Activated CD8-positive, alpha-beta T cell treated with anti-CD3 and anti-CD28 coated beads, Interleukin-2, amount 10 ng/mL, durations not matched to agents 7 days and 5 days (primary cell): ENCODE data around the gene POLR3C. TPM values are rescaled to one million over a fixed set of nuclear protein-coding genes. Genes with fewer than 3 reads are reported as not detected.

ENCODE experiments used
- ATAC-seq: fragments of 150-1000 bp; cut with Tn5 transposase; one replicate; pipeline ENCODE4 v1.10.0; 2021; ENCODE audit warnings: moderate library complexity
- CTCF ChIA-PET: fragments of 350-600 bp; sonication (Branson Sonifier 250); formaldehyde crosslinking; loops from one replicate; lab custom pipeline; 2021; ENCODE audit warnings: antibody characterized with exemption; lab: Charles Lee
- POLR2A ChIA-PET: fragments of 350-600 bp; sonication (Branson Sonifier 250); formaldehyde crosslinking; loops from one replicate; lab custom pipeline; 2021; ENCODE audit warnings: antibody characterized with exemption; lab: Charles Lee
- DNase-seq: peaks from one replicate; pipeline ENCODE4 v3.0.0-alpha.2; 2020
- H3K27ac Mint-ChIP-seq: one replicate; pipeline ENCODE4 v1.8.0; 2021; ENCODE audit warnings: mild to moderate bottlenecking, mixed read lengths
- H3K27me3 Mint-ChIP-seq: one replicate; pipeline ENCODE4 v1.8.0; 2021; ENCODE audit warnings: low read depth, mixed read lengths
- H3K36me3 Mint-ChIP-seq: one replicate; pipeline ENCODE4 v1.8.0; 2021; ENCODE audit warnings: low read depth, mixed read lengths
- H3K4me1 Mint-ChIP-seq: one replicate; pipeline ENCODE4 v1.8.0; 2021; ENCODE audit warnings: low read depth, mixed read lengths
- H3K4me3 Mint-ChIP-seq: one replicate; pipeline ENCODE4 v1.8.0; 2021; ENCODE audit warnings: mild to moderate bottlenecking, mixed read lengths
- H3K9me3 Mint-ChIP-seq: one replicate; pipeline ENCODE4 v1.8.0; 2022; ENCODE audit warnings: mixed read lengths; ENCODE audit not compliant: insufficient read depth
- total RNA-seq, 2 experiments: library from RNA; stranded (reverse); gene quantifications; one replicate each; pipeline ENCODE4 v1.2.3, GENCODE V29; 2021

POLR3C gene
- total RNA-seq, 2 experiments from 2014 or later = 29.7 to 31.5 TPM

- DNase-seq = peak; percentile 59
- peaks cover 17% of the 10 kb centered on the region for H3K27me3 Mint-ChIP-seq
- H3K9me3 Mint-ChIP-seq = no peaks in the 10 kb centered on the region
- peak overlapping the region; percentile 67 for H3K4me3 Mint-ChIP-seq
- POLR2A ChIA-PET = interaction anchor here (0.6 to 2.7 kb wide), 7 partner anchors 9 to 122 kb away, joined by 3 to 16 read pairs (median 5); partner anchors contain the start of genes PEX11B, PIAS3 and RBM8A
- H3K36me3 Mint-ChIP-seq = no peaks in the 10 kb centered on the region
- CTCF ChIA-PET = interaction anchor here (0.8 to 6.2 kb wide), 15 partner anchors 8 to 163 kb away, joined by 3 to 98 read pairs (median 4); partner anchors contain the start of genes ANKRD34A, ANKRD35, NUDT17 and PIAS3
- peak overlapping the region; percentile 81 for H3K27ac Mint-ChIP-seq
- ATAC-seq = peak; percentile 92
- peaks cover 20% of the 10 kb centered on the region for H3K4me1 Mint-ChIP-seq
These were observed 48.3 kb downstream of the POLR3C start for GRCh38 chr1:145871994-145872924.

- DNase-seq (no peak), ATAC-seq (no peak)
- Mint-ChIP-seq H3K27me3 (peaks cover 10% of the 10 kb centered on the region), H3K36me3 (no peaks in the 10 kb centered on the region), H3K4me3 (no peak overlapping the region), H3K4me1 (peaks cover 20% of the 10 kb centered on the region), H3K9me3 (no peaks in the 10 kb centered on the region), H3K27ac (no peak overlapping the region)
- CTCF ChIA-PET = interaction anchor here (1.0 to 1.4 kb wide), 3 partner anchors 16 to 29 kb away, joined by 3 to 7 read pairs (median 4); partner anchors contain the start of genes NUDT17 and PIAS3
- POLR2A ChIA-PET = interaction anchor here (1.2 kb wide), 1 partner anchor 18 kb away, joined by 3 read pairs; no protein-coding TSS in a partner anchor
These were observed 50.6 kb downstream of the POLR3C start for GRCh38 chr1:145874646-145875045.

- Mint-ChIP-seq H3K9me3 (no peaks in the 10 kb centered on the region), H3K4me1 (peaks cover 2% of the 10 kb centered on the region), H3K27ac (no peak overlapping the region), H3K36me3 (no peaks in the 10 kb centered on the region), H3K27me3 (peaks cover 19% of the 10 kb centered on the region), H3K4me3 (no peak overlapping the region)
- CTCF ChIA-PET = interaction anchor here (1.5 to 3.7 kb wide), 3 partner anchors 14 to 32 kb away, joined by 8 to 26 read pairs (median 12); partner anchors contain the start of genes NUDT17 and PIAS3
- no peak for DNase-seq
- POLR2A ChIA-PET = interaction anchor here (1.3 kb wide), 1 partner anchor 80 kb away, joined by 5 read pairs; the partner anchor contains the start of gene LIX1L
- no peak for ATAC-seq
These were observed 54.0 kb downstream of the POLR3C start for GRCh38 chr1:145877923-145878486.

- ATAC-seq (no peak), DNase-seq (no peak)
- ChIA-PET POLR2A (interaction anchor here (1.1 to 1.3 kb wide), 2 partner anchors 51 to 80 kb away, joined by 3 to 5 read pairs; partner anchors contain the start of gene LIX1L), CTCF (interaction anchor here (1.1 to 3.7 kb wide), 4 partner anchors 13 to 33 kb away, joined by 4 to 26 read pairs (median 10); partner anchors contain the start of genes ITGA10, NUDT17 and PIAS3)
- H3K4me1 Mint-ChIP-seq = no peaks in the 10 kb centered on the region
- H3K4me3 Mint-ChIP-seq = no peak overlapping the region
- no peaks in the 10 kb centered on the region for H3K36me3 Mint-ChIP-seq
- H3K9me3 Mint-ChIP-seq = no peaks in the 10 kb centered on the region
- no peak overlapping the region for H3K27ac Mint-ChIP-seq
- H3K27me3 Mint-ChIP-seq = peaks cover 24% of the 10 kb centered on the region
These were observed 54.7 kb downstream of the POLR3C start for GRCh38 chr1:145878724-145879123.

GRCh38 chr1:145879775-145880174, 55.8 kb downstream of the POLR3C start:
- Mint-ChIP-seq H3K9me3 (no peaks in the 10 kb centered on the region), H3K27ac (no peak overlapping the region), H3K4me1 (peaks cover 1% of the 10 kb centered on the region), H3K4me3 (no peak overlapping the region), H3K27me3 (peaks cover 32% of the 10 kb centered on the region), H3K36me3 (no peaks in the 10 kb centered on the region)
- CTCF ChIA-PET = interaction anchor here (1.1 to 3.7 kb wide), 6 partner anchors 8 to 34 kb away, joined by 3 to 26 read pairs (median 12); partner anchors contain the start of genes ITGA10, NUDT17 and PIAS3
- POLR2A ChIA-PET = interaction anchor here (0.6 kb wide), 1 partner anchor 154 kb away, joined by 4 read pairs; no protein-coding TSS in a partner anchor
- no peak for DNase-seq
- no peak for ATAC-seq

- H3K27me3 Mint-ChIP-seq = peaks cover 31% of the 10 kb centered on the region
- ChIA-PET POLR2A (interaction anchor here (1.0 kb wide), 1 partner anchor 11 kb away, joined by 3 read pairs; no protein-coding TSS in a partner anchor), CTCF (interaction anchor here (1.3 to 6.2 kb wide), 2 partner anchors 26 to 38 kb away, joined by 8 to 49 read pairs; partner anchors contain the start of genes NUDT17 and PIAS3)
- DNase-seq (no peak), ATAC-seq (no peak)
- no peak overlapping the region for H3K27ac Mint-ChIP-seq
- peaks cover 14% of the 10 kb centered on the region for H3K4me1 Mint-ChIP-seq
- H3K9me3 Mint-ChIP-seq = no peaks in the 10 kb centered on the region
- H3K4me3 Mint-ChIP-seq = peak overlapping the region; percentile 81
- H3K36me3 Mint-ChIP-seq = no peaks in the 10 kb centered on the region
These were observed 60.7 kb downstream of the POLR3C start for GRCh38 chr1:145884675-145885074.

GRCh38 chr1:145885738-145886287, 61.8 kb downstream of the POLR3C start, which contains the start of gene ANKRD35:
ANKRD35 (minus strand) TSS chr1:145885866; CDS start chr1:145885758, 108 bp downstream.
- H3K36me3 Mint-ChIP-seq = no peaks in the 10 kb centered on the region
- peak within 1 kb of the TSS; percentile 81 for H3K4me3 Mint-ChIP-seq
- ChIA-PET CTCF (interaction anchor here (1.2 to 6.2 kb wide), 4 partner anchors 14 to 39 kb away, joined by 3 to 49 read pairs (median 7); partner anchors contain the start of genes NUDT17 and PIAS3), POLR2A (interaction anchor here (1.0 kb wide), 1 partner anchor 12 kb away, joined by 3 read pairs; no protein-coding TSS in a partner anchor)
- peak; percentile 100 for ATAC-seq
- H3K27ac Mint-ChIP-seq = no peak within 1 kb of the TSS
- peak; percentile 94 for DNase-seq
- peaks cover 14% of the 10 kb centered on the region for H3K4me1 Mint-ChIP-seq
- peaks cover 31% of the 10 kb centered on the region for H3K27me3 Mint-ChIP-seq
- H3K9me3 Mint-ChIP-seq = no peaks in the 10 kb centered on the region

GRCh38 chr1:145886390-145886789, 62.4 kb downstream of the POLR3C start:
- no peaks in the 10 kb centered on the region for H3K9me3 Mint-ChIP-seq
- no peak overlapping the region for H3K27ac Mint-ChIP-seq
- POLR2A ChIA-PET = interaction anchor here (1.6 kb wide), 1 partner anchor 28 kb away, joined by 7 read pairs; the partner anchor contains the start of gene PIAS3
- ATAC-seq (no peak), DNase-seq (no peak)
- peaks cover 14% of the 10 kb centered on the region for H3K4me1 Mint-ChIP-seq
- peaks cover 28% of the 10 kb centered on the region for H3K27me3 Mint-ChIP-seq
- H3K4me3 Mint-ChIP-seq = peak overlapping the region; percentile 81
- no peaks in the 10 kb centered on the region for H3K36me3 Mint-ChIP-seq
- CTCF ChIA-PET = interaction anchor here (1.2 to 6.2 kb wide), 3 partner anchors 15 to 40 kb away, joined by 3 to 49 read pairs (median 3); partner anchors contain the start of genes NUDT17 and PIAS3

GRCh38 chr1:145886816-145887215, 62.8 kb downstream of the POLR3C start:
- ATAC-seq (no peak), DNase-seq (no peak)
- H3K4me3 Mint-ChIP-seq = peak overlapping the region; percentile 54
- no peaks in the 10 kb centered on the region for H3K36me3 Mint-ChIP-seq
- CTCF ChIA-PET = interaction anchor here (1.4 to 6.2 kb wide), 2 partner anchors 28 to 40 kb away, joined by 3 to 49 read pairs; partner anchors contain the start of genes NUDT17 and PIAS3
- peaks cover 14% of the 10 kb centered on the region for H3K4me1 Mint-ChIP-seq
- peaks cover 26% of the 10 kb centered on the region for H3K27me3 Mint-ChIP-seq
- peak overlapping the region; percentile 2 for H3K27ac Mint-ChIP-seq
- no peaks in the 10 kb centered on the region for H3K9me3 Mint-ChIP-seq
- POLR2A ChIA-PET = interaction anchor here (1.6 kb wide), 1 partner anchor 28 kb away, joined by 7 read pairs; the partner anchor contains the start of gene PIAS3

- H3K27me3 Mint-ChIP-seq = peaks cover 24% of the 10 kb centered on the region
- H3K36me3 Mint-ChIP-seq = no peaks in the 10 kb centered on the region
- ATAC-seq = no peak
- H3K27ac Mint-ChIP-seq = no peak overlapping the region
- H3K4me1 Mint-ChIP-seq = peaks cover 14% of the 10 kb centered on the region
- no peak for DNase-seq
- no peak overlapping the region for H3K4me3 Mint-ChIP-seq
- H3K9me3 Mint-ChIP-seq = no peaks in the 10 kb centered on the region
- CTCF ChIA-PET = interaction anchor here (1.4 to 6.2 kb wide), 2 partner anchors 29 to 41 kb away, joined by 3 to 49 read pairs; partner anchors contain the start of genes NUDT17 and PIAS3
- POLR2A ChIA-PET = interaction anchor here (1.1 to 1.6 kb wide), 2 partner anchors 29 to 31 kb away, joined by 4 to 7 read pairs; partner anchors contain the start of genes PEX11B and PIAS3
These were observed 63.6 kb downstream of the POLR3C start for GRCh38 chr1:145887631-145888030.
